Erythroblast (primary cell): ENCODE results near the gene FDXACB1.

Source experiments
- GATA1 ChIP-seq: IDR thresholded peaks from 2 replicates; pipeline ENCODE4 v1.6.1; 2011; ENCODE audit warnings: low read depth, mild to moderate bottlenecking, control low read depth, low read length, moderate library complexity
- POLR2A ChIP-seq: IDR thresholded peaks from 2 replicates; pipeline ENCODE4 v1.6.1; 2011; ENCODE audit warnings: mild to moderate bottlenecking, low read length

DNA sequence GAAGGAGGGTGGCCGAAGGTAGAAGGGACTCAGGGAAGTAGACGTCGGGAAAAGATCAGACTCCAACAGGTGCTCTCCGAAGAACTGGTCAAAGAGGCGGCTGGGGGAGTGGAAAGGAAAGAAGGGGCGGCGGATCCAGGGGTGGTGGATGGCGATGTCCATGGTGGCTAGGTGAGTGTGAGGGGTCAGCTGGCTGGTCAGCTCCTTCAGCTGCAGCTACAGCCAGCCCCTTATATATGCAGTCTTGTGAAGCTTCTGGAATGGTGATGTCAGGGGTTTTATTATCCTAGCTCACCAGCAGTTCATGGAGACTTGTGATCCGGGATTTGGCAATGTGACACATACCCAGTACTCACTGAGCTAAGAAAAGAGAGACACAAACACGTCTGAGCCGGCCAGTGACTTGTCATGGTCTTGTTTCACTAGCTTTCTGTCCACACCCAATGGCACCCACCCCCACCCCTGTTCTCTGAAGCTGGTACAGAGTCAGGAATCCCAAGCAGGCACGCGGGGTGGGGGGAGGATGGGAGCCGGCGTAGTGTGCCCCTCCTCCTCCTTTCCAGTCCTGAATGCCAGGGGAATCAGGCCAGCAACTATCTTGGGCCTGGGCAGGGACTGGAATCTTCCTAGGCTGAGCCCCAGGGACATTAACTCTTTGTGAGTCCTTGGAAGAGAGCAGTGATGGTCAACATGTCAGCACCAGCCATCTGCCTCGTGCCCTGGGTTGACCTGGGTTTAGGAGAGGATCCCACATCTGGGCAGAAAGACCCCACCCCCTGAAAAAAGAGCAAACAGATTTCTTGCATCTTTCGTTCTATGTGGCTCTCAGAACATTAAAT is 32.8 kb upstream of the FDXACB1 start, which contains the start of gene CRYAB:
- no peak for TF ChIP-seq POLR2A
- no peak for TF ChIP-seq GATA1
